Endothelial cell of umbilical vein (primary cell): ENCODE data around the gene C19orf85. TPM values are rescaled to one million over a fixed set of nuclear protein-coding genes. Genes with fewer than 3 reads are reported as not detected.

ENCODE experiments used
- BruUV-seq: library from RNA; stranded (reverse); fragments of 400-500 nt; replicated peaks from 2 replicates; lab custom pipeline; 2021; lab: Mats Ljungman, UMichigan
- CTCF ChIA-PET: fragments of 300-600, 350-600 bp; sonication (Branson Sonifier 250); formaldehyde crosslinking; loops from one replicate; lab custom pipeline; 2021; ENCODE audit warnings: antibody characterized with exemption, inconsistent platforms; lab: Charles Lee
- POLR2A ChIA-PET: fragments of 300-600, 350-600 bp; sonication (Branson Sonifier 250); formaldehyde crosslinking; loops from one replicate; lab custom pipeline; 2021; ENCODE audit warnings: antibody characterized with exemption, inconsistent platforms; lab: Charles Lee
- DNase-seq: peaks from one replicate; pipeline ENCODE4 v3.0.0-alpha.2; 2011; ENCODE audit warnings: low read depth, low spot score
- FAIRE-seq: peaks from 2 replicates; lab custom pipeline; 2011; peaks lifted over from hg19 to GRCh38; lab: Jason Lieb, UNC
- H2AFZ ChIP-seq: 2 replicates; pipeline ENCODE4 v1.6.0; 2012; ENCODE audit warnings: low read depth, low read length, control low read depth, inconsistent platforms
- H3K27ac ChIP-seq: 2 replicates; pipeline ENCODE4 v1.5.1; 2011; ENCODE audit warnings: low read depth, mild to moderate bottlenecking, control low read depth, low read length, moderate library complexity; ENCODE audit not compliant: insufficient read depth
- H3K27me3 ChIP-seq, 2 experiments: 2 replicates each; pipeline versions ENCODE4 v1.6.0 to v1.6.1; 2011; ENCODE audit warnings: low read length in 2 of 2, mixed read lengths in 1 of 2; ENCODE audit not compliant: control insufficient read depth in 2 of 2, insufficient read depth in 2 of 2
- H3K36me3 ChIP-seq, 2 experiments: 2 replicates in 1 of 2; 3 replicates in 1 of 2; pipeline ENCODE4 v1.5.1; 2011; ENCODE audit warnings: low read length in 2 of 2, mild to moderate bottlenecking in 1 of 2, moderate library complexity in 1 of 2; ENCODE audit not compliant: control insufficient read depth in 2 of 2, insufficient read depth in 2 of 2; ENCODE audit errors: extremely low read depth in 1 of 2
- H3K4me1 ChIP-seq: 3 replicates; pipeline ENCODE4 v1.5.1; 2011; ENCODE audit warnings: mild to moderate bottlenecking, low read length; ENCODE audit not compliant: control insufficient read depth, insufficient read depth; ENCODE audit errors: extremely low read depth
- H3K4me2 ChIP-seq: 2 replicates; pipeline ENCODE4 v1.6.1; 2011; ENCODE audit warnings: low read length, control low read depth, mixed read lengths; ENCODE audit not compliant: insufficient read depth
- H3K4me3 ChIP-seq, 3 experiments: fragments of 200-600 bp in 1 of 3; sonication (generic), shearing (Covaris generic) in 1 of 3; replicated peaks in 1 of 3; 2 replicates each; pipeline ENCODE4 v1.5.1; 2011 to 2016; ENCODE audit warnings: control low read depth in 3 of 3, low read length in 3 of 3, mild to moderate bottlenecking in 2 of 3, inconsistent platforms in 1 of 3, low read depth in 1 of 3, moderate library complexity in 1 of 3; ENCODE audit not compliant: insufficient read depth in 1 of 3
- H3K79me2 ChIP-seq: 2 replicates; pipeline ENCODE4 v1.6.0; 2012; ENCODE audit warnings: low read length, inconsistent platforms; ENCODE audit not compliant: control insufficient read depth, insufficient read depth
- H3K9ac ChIP-seq: replicated peaks from 2 replicates; pipeline ENCODE3; 2011; ENCODE audit warnings: low read length, control low read depth; ENCODE audit not compliant: insufficient read depth; ENCODE audit errors: extremely low read depth
- H3K9me1 ChIP-seq: replicated peaks from 3 replicates; pipeline ENCODE4 v1.6.0; 2011; ENCODE audit warnings: mild to moderate bottlenecking, low read length; ENCODE audit not compliant: control insufficient read depth, insufficient read depth; ENCODE audit errors: extremely low read depth
- H3K9me3 ChIP-seq: replicated peaks from 2 replicates; pipeline ENCODE4 v1.5.1; 2012; ENCODE audit warnings: low read length, inconsistent platforms; ENCODE audit not compliant: control insufficient read depth, insufficient read depth
- H4K20me1 ChIP-seq: replicated peaks from 2 replicates; pipeline ENCODE3; 2011; ENCODE audit warnings: mild to moderate bottlenecking, low read length; ENCODE audit not compliant: control insufficient read depth, insufficient read depth; ENCODE audit errors: extremely low read depth
- CTCF ChIP-seq, 2 donors: IDR thresholded peaks; 1 replicate in 1 of 2; 2 replicates in 1 of 2; pipeline ENCODE4 v1.5.1; 2011; ENCODE audit warnings: low read length in 2 of 2, mild to moderate bottlenecking in 2 of 2, moderate library complexity in 2 of 2, control low read depth in 1 of 2, inconsistent platforms in 1 of 2, low read depth in 1 of 2; ENCODE audit not compliant: insufficient read depth in 1 of 2; ENCODE audit errors: extremely low read depth in 1 of 2
- EZH2 ChIP-seq: IDR thresholded peaks from 2 replicates; pipeline ENCODE4 v1.6.1; 2012; ENCODE audit warnings: borderline replicate concordance, low read depth, mild to moderate bottlenecking, moderate library complexity, low read length, inconsistent platforms; ENCODE audit not compliant: severe bottlenecking
- FOS ChIP-seq: IDR thresholded peaks from 2 replicates; pipeline ENCODE4 v1.6.1; 2011; ENCODE audit warnings: mild to moderate bottlenecking, low read length, moderate library complexity, borderline replicate concordance; ENCODE audit not compliant: insufficient read depth
- GATA2 ChIP-seq: IDR thresholded peaks from 2 replicates; pipeline ENCODE4 v1.7.0; 2011; ENCODE audit warnings: low read depth, mild to moderate bottlenecking, moderate library complexity, mixed read lengths, low read length; ENCODE audit not compliant: insufficient read length, insufficient read depth
- JUN ChIP-seq: IDR thresholded peaks from 2 replicates; pipeline ENCODE4 v1.6.1; 2011; ENCODE audit warnings: borderline replicate concordance, low read depth; ENCODE audit not compliant: insufficient read length, insufficient read depth
- MAX ChIP-seq: IDR thresholded peaks from 2 replicates; pipeline ENCODE4 v1.6.1; 2011; ENCODE audit not compliant: insufficient read depth, insufficient read length
- MYC ChIP-seq: IDR thresholded peaks from one replicate; pipeline ENCODE4 v1.6.1; 2011; ENCODE audit warnings: mild to moderate bottlenecking, low read depth, low read length
- POLR2A ChIP-seq: IDR thresholded peaks from 2 replicates; pipeline ENCODE4 v1.6.1; 2012; ENCODE audit warnings: low read depth, mild to moderate bottlenecking, control low read depth, low read length
- POLR2AphosphoS5 ChIP-seq: IDR thresholded peaks from 2 replicates; pipeline ENCODE4 v1.6.1; 2012; ENCODE audit warnings: low read depth, mild to moderate bottlenecking, control low read depth, low read length, moderate library complexity; ENCODE audit not compliant: insufficient read depth
- dilution Hi-C: fragments of 300-500 bp; cut with MboI; formaldehyde crosslinking; loops from one replicate; pipeline ENCODE4 v1.15.0; 2019; ENCODE audit warnings: low sequenced_read_pairs; ENCODE audit not compliant: extremely low pct_ligation_motif_present
- intact Hi-C: fragments of 100-400 bp; cut with micrococcal nuclease; formaldehyde crosslinking; loops from one replicate; pipeline ENCODE4 v1.10.0; 2022
- polyA plus RNA-seq, 4 experiments: library from polyadenylated mRNA; depleted of rRNA in 3 of 4; stranded (reverse) in 3 of 4; unstranded in 1 of 4; fragments of >200 nt; gene quantifications; 2 replicates each; pipeline versions ENCODE4 v1.2.1 to v1.2.3, GENCODE V29; 2011 to 2012; ENCODE audit warnings: missing spikeins in 1 of 4
- total RNA-seq: library from RNA; stranded (reverse); gene quantifications from 2 replicates; pipeline ENCODE4 v1.2.3, GENCODE V29; 2021

The C19orf85 gene
- total and polyA plus RNA-seq, 2 donors (not counting 3 experiments of a cell fraction or from before 2014, with no cell fraction given), result not detected

- ChIA-PET POLR2A (interaction anchor here (1.0 kb wide), 1 partner anchor 30 kb away, joined by 3 read pairs; no protein-coding TSS in a partner anchor), CTCF (interaction anchor here (0.7 to 1.5 kb wide), 11 partner anchors 8 to 295 kb away, joined by 3 to 13 read pairs (median 4); partner anchors contain the start of genes SYT5 and UBE2S)
- no peak overlapping the region for H3K9ac ChIP-seq
- no peaks in the 10 kb centered on the region for H3K9me1 ChIP-seq
- H3K27me3 ChIP-seq, result peaks cover 21 to 24% of the 10 kb centered on the region in 2 experiments
- dilution Hi-C loops (no loop called here), intact Hi-C loops (no loop called here)
- H3K79me2 ChIP-seq, result no peaks in the 10 kb centered on the region
- H3K9me3 ChIP-seq, result no peaks in the 10 kb centered on the region
- no peaks in the 10 kb centered on the region for H3K4me1 ChIP-seq
- BruUV-seq, result no TSS peak
- no peaks in the 10 kb centered on the region for H3K36me3 ChIP-seq
- H3K4me3 ChIP-seq, result no peak overlapping the region
- TF ChIP-seq EZH2 (no peak), MAX (no peak), CTCF (IDR thresholded peaks at IDR 0.05; ENCODE audit: extremely low read depth in 1 of 2, insufficient read depth in 1 of 2, low read depth in 1 of 2, low read length in 2 of 2) (no peak), FOS (no peak), JUN (no peak), POLR2A (no peak), MYC (no peak), POLR2AphosphoS5 (no peak), GATA2 (no peak)
- FAIRE-seq (no peak), DNase-seq (no peak)
- H4K20me1 ChIP-seq, result no peaks in the 10 kb centered on the region
- no peak overlapping the region for H3K27ac ChIP-seq
- no peak overlapping the region for H2AFZ ChIP-seq
- no peak overlapping the region for H3K4me2 ChIP-seq
These were observed 27.7 kb downstream of the C19orf85 start for GRCh38 chr19:55436847-55437246.
